Esophagus squamous epithelium (tissue), 4 donors: ENCODE measurements around the gene SPTLC2.

Experiments
- CTCF ChIP-seq, 6 experiments: fragments of 450-650 bp in 4 of 6; fragments of 200-600 bp in 2 of 6; sonication (generic) in 2 of 6; IDR thresholded peaks; one replicate each; pipeline ENCODE4 v1.5.1; 2016 to 2019; ENCODE audit warnings: antibody characterized with exemption in 6 of 6, mild to moderate bottlenecking in 4 of 6, moderate library complexity in 4 of 6
- POLR2A ChIP-seq, 4 donors: fragments of 450-650 bp; IDR thresholded peaks; one replicate each; pipeline ENCODE4 v1.6.1; 2017; ENCODE audit warnings: antibody characterized with exemption in 4 of 4, mild to moderate bottlenecking in 4 of 4, moderate library complexity in 3 of 4

DNA sequence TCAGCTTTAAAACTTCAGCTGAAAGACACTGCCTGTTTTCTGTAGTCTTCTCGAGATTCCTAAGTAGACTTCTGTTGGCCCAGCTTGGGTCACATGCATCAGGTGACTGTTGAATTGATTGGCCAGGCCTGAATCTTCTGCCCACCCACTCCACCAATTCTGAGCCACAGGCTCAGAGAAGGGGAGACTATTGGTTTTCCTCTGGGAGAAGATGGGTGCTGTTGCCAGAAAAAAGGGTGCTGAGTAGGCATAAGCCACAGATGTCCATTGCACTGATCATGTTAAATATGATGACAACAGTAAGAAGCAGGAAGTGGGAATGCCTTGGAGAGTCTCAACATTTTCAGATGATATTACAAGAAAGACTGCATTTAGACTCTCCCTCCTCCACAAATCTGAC, 6.8 kb upstream of the SPTLC2 start:
- no peak for TF ChIP-seq CTCF (IDR thresholded peaks at IDR 0.05)
- no peak for TF ChIP-seq POLR2A (IDR thresholded peaks at IDR 0.05)
